ENCODE results near the gene GNAI3.

Gene GNAI3

GRCh38 chr1:109654519-109654918 is 106.1 kb downstream of the GNAI3 start:
- Histone ChIP-seq H3K27ac (ENCODE audit: low read depth, low read length) (no peak overlapping the region), H3K36me3 (ENCODE audit: control insufficient read depth, insufficient read depth, low read length) (no peaks in the 10 kb centered on the region), H4K5ac (ENCODE audit: low read length) (no peak overlapping the region), H2BK15ac (replicated peaks; ENCODE audit: low read depth) (no peak overlapping the region), H3K4me2 (ENCODE audit: low read length) (no peak overlapping the region), H3K56ac (ENCODE audit: low read length) (no peak overlapping the region), H3K4ac (ENCODE audit: low read depth, low read length) (no peak overlapping the region), H3K27me3 (ENCODE audit: insufficient read depth, low read length, poor library complexity) (peaks cover 3% of the 10 kb centered on the region), H3K18ac (ENCODE audit: low read length) (no peak overlapping the region), H3K4me1 (ENCODE audit: control insufficient read depth, low read depth, low read length) (peaks cover 2% of the 10 kb centered on the region), H3K79me1 (ENCODE audit: low read length) (no peaks in the 10 kb centered on the region), H4K8ac (ENCODE audit: low read depth, low read length) (no peak overlapping the region), H3K4me3 (ENCODE audit: low read length) (no peak overlapping the region), H2AK5ac (ENCODE audit: low read length) (no peak overlapping the region), H2BK120ac (ENCODE audit: low read depth, low read length) (no peak overlapping the region), H2BK5ac (ENCODE audit: low read length) (no peak overlapping the region), H3K79me2 (ENCODE audit: control insufficient read depth, insufficient read depth, low read length) (no peaks in the 10 kb centered on the region), H3K23ac (ENCODE audit: low read length) (no peak overlapping the region), H3K9ac (ENCODE audit: low read length) (no peak overlapping the region)
- WGBS (ENCODE audit: extremely low coverage, insufficient coverage, low lambda C conversion rate) = no CpG with 5 or more reads among the region's 12 CpGs
- DNase-seq = no peak

- H4K8ac ChIP-seq (ENCODE audit: low read depth, low read length) = no peak within 1 kb of the TSS
- no peaks in the 10 kb centered on the region for H3K79me1 ChIP-seq (ENCODE audit: low read length)
- no peak within 1 kb of the TSS for H3K4ac ChIP-seq (ENCODE audit: low read depth, low read length)
- peak within 1 kb of the TSS; percentile 91 for H3K56ac ChIP-seq (ENCODE audit: low read length)
- H4K5ac ChIP-seq (ENCODE audit: low read length) = no peak within 1 kb of the TSS
- no peak within 1 kb of the TSS for H2BK5ac ChIP-seq (ENCODE audit: low read length)
- H2BK15ac ChIP-seq (replicated peaks; ENCODE audit: low read depth) = no peak within 1 kb of the TSS
- H3K79me2 ChIP-seq (ENCODE audit: control insufficient read depth, insufficient read depth, low read length) = no peaks in the 10 kb centered on the region
- no peak within 1 kb of the TSS for H3K18ac ChIP-seq (ENCODE audit: low read length)
- H3K36me3 ChIP-seq (ENCODE audit: control insufficient read depth, insufficient read depth, low read length) = no peaks in the 10 kb centered on the region
- peak within 1 kb of the TSS; percentile 78 for H3K9ac ChIP-seq (ENCODE audit: low read length)
- peak within 1 kb of the TSS; percentile 90 for H3K4me2 ChIP-seq (ENCODE audit: low read length)
- H3K4me3 ChIP-seq (ENCODE audit: low read length) = peak within 1 kb of the TSS; percentile 70
- no peak within 1 kb of the TSS for H2BK120ac ChIP-seq (ENCODE audit: low read depth, low read length)
- no CpG with 5 or more reads among the region's 54 CpGs for WGBS (ENCODE audit: extremely low coverage, insufficient coverage, low lambda C conversion rate)
- H3K27ac ChIP-seq (ENCODE audit: low read depth, low read length) = no peak within 1 kb of the TSS
- no peak within 1 kb of the TSS for H3K23ac ChIP-seq (ENCODE audit: low read length)
- no peak within 1 kb of the TSS for H2AK5ac ChIP-seq (ENCODE audit: low read length)
- peak; percentile 85 for DNase-seq
- H3K4me1 ChIP-seq (ENCODE audit: control insufficient read depth, low read depth, low read length) = peaks cover 2% of the 10 kb centered on the region
- H3K27me3 ChIP-seq (ENCODE audit: insufficient read depth, low read length, poor library complexity) = peaks cover 3% of the 10 kb centered on the region
These were observed 107.5 kb downstream of the GNAI3 start, which contains the start of gene GSTM4 for GRCh38 chr1:109655615-109656519. TSS of gene GSTM4 (plus strand) at chr1:109656099. CDS start at chr1:109656390, 291 bp downstream.

- Histone ChIP-seq H3K79me1 (ENCODE audit: low read length) (no peaks in the 10 kb centered on the region), H3K9ac (ENCODE audit: low read length) (no peak overlapping the region), H4K5ac (ENCODE audit: low read length) (no peak overlapping the region), H2BK120ac (ENCODE audit: low read depth, low read length) (no peak overlapping the region), H3K27me3 (ENCODE audit: insufficient read depth, low read length, poor library complexity) (peaks cover 3% of the 10 kb centered on the region), H4K8ac (ENCODE audit: low read depth, low read length) (no peak overlapping the region), H2BK5ac (ENCODE audit: low read length) (no peak overlapping the region), H3K23ac (ENCODE audit: low read length) (no peak overlapping the region), H3K79me2 (ENCODE audit: control insufficient read depth, insufficient read depth, low read length) (no peaks in the 10 kb centered on the region), H3K56ac (ENCODE audit: low read length) (no peak overlapping the region), H3K4ac (ENCODE audit: low read depth, low read length) (no peak overlapping the region), H3K36me3 (ENCODE audit: control insufficient read depth, insufficient read depth, low read length) (no peaks in the 10 kb centered on the region), H3K27ac (ENCODE audit: low read depth, low read length) (no peak overlapping the region), H3K4me1 (ENCODE audit: control insufficient read depth, low read depth, low read length) (peaks cover 2% of the 10 kb centered on the region), H2AK5ac (ENCODE audit: low read length) (no peak overlapping the region), H3K18ac (ENCODE audit: low read length) (no peak overlapping the region), H2BK15ac (replicated peaks; ENCODE audit: low read depth) (no peak overlapping the region), H3K4me3 (ENCODE audit: low read length) (no peak overlapping the region), H3K4me2 (ENCODE audit: low read length) (no peak overlapping the region)
- no peak for DNase-seq
- no CpG with 5 or more reads among the region's 4 CpGs for WGBS (ENCODE audit: extremely low coverage, insufficient coverage, low lambda C conversion rate)
These were observed 109.0 kb downstream of the GNAI3 start for GRCh38 chr1:109657395-109657794.

- no peak overlapping the region for H4K8ac ChIP-seq (ENCODE audit: low read depth, low read length)
- H3K79me2 ChIP-seq (ENCODE audit: control insufficient read depth, insufficient read depth, low read length) = no peaks in the 10 kb centered on the region
- H3K27me3 ChIP-seq (ENCODE audit: insufficient read depth, low read length, poor library complexity) = peaks cover 3% of the 10 kb centered on the region
- H4K5ac ChIP-seq (ENCODE audit: low read length) = no peak overlapping the region
- no peaks in the 10 kb centered on the region for H3K36me3 ChIP-seq (ENCODE audit: control insufficient read depth, insufficient read depth, low read length)
- H3K27ac ChIP-seq (ENCODE audit: low read depth, low read length) = no peak overlapping the region
- H3K4ac ChIP-seq (ENCODE audit: low read depth, low read length) = no peak overlapping the region
- H3K9ac ChIP-seq (ENCODE audit: low read length) = no peak overlapping the region
- H3K18ac ChIP-seq (ENCODE audit: low read length) = no peak overlapping the region
- H2AK5ac ChIP-seq (ENCODE audit: low read length) = no peak overlapping the region
- H3K56ac ChIP-seq (ENCODE audit: low read length) = no peak overlapping the region
- H3K23ac ChIP-seq (ENCODE audit: low read length) = no peak overlapping the region
- no peak overlapping the region for H2BK15ac ChIP-seq (replicated peaks; ENCODE audit: low read depth)
- no peak overlapping the region for H3K4me2 ChIP-seq (ENCODE audit: low read length)
- H2BK5ac ChIP-seq (ENCODE audit: low read length) = no peak overlapping the region
- no peak for DNase-seq
- no CpG with 5 or more reads among the region's 7 CpGs for WGBS (ENCODE audit: extremely low coverage, insufficient coverage, low lambda C conversion rate)
- no peak overlapping the region for H2BK120ac ChIP-seq (ENCODE audit: low read depth, low read length)
- no peaks in the 10 kb centered on the region for H3K79me1 ChIP-seq (ENCODE audit: low read length)
- no peak overlapping the region for H3K4me3 ChIP-seq (ENCODE audit: low read length)
- H3K4me1 ChIP-seq (ENCODE audit: control insufficient read depth, low read depth, low read length) = peaks cover 2% of the 10 kb centered on the region
These were observed 109.6 kb downstream of the GNAI3 start for GRCh38 chr1:109657970-109658369.

- DNase-seq = no peak
- Histone ChIP-seq H2BK5ac (ENCODE audit: low read length) (no peak overlapping the region), H3K27ac (ENCODE audit: low read depth, low read length) (no peak overlapping the region), H3K4me1 (ENCODE audit: control insufficient read depth, low read depth, low read length) (peaks cover 2% of the 10 kb centered on the region), H3K56ac (ENCODE audit: low read length) (no peak overlapping the region), H2BK15ac (replicated peaks; ENCODE audit: low read depth) (no peak overlapping the region), H3K23ac (ENCODE audit: low read length) (peak overlapping the region; percentile 80), H3K27me3 (ENCODE audit: insufficient read depth, low read length, poor library complexity) (peaks cover 3% of the 10 kb centered on the region), H3K36me3 (ENCODE audit: control insufficient read depth, insufficient read depth, low read length) (no peaks in the 10 kb centered on the region), H4K8ac (ENCODE audit: low read depth, low read length) (no peak overlapping the region), H4K5ac (ENCODE audit: low read length) (no peak overlapping the region), H3K4me2 (ENCODE audit: low read length) (no peak overlapping the region), H3K79me2 (ENCODE audit: control insufficient read depth, insufficient read depth, low read length) (no peaks in the 10 kb centered on the region), H3K18ac (ENCODE audit: low read length) (no peak overlapping the region), H3K4me3 (ENCODE audit: low read length) (no peak overlapping the region), H3K9ac (ENCODE audit: low read length) (no peak overlapping the region), H3K4ac (ENCODE audit: low read depth, low read length) (no peak overlapping the region), H2BK120ac (ENCODE audit: low read depth, low read length) (no peak overlapping the region), H2AK5ac (ENCODE audit: low read length) (no peak overlapping the region), H3K79me1 (ENCODE audit: low read length) (no peaks in the 10 kb centered on the region)
- no CpG with 5 or more reads among the region's 3 CpGs for WGBS (ENCODE audit: extremely low coverage, insufficient coverage, low lambda C conversion rate)
These were observed 110.2 kb downstream of the GNAI3 start for GRCh38 chr1:109658533-109659042.
